Measurements from ENCODE around the gene SMS.

GRCh38 chrX:21963731-21964405 lies 23.4 kb downstream of the SMS start:
- TF ChIP-seq, protein P1, sequence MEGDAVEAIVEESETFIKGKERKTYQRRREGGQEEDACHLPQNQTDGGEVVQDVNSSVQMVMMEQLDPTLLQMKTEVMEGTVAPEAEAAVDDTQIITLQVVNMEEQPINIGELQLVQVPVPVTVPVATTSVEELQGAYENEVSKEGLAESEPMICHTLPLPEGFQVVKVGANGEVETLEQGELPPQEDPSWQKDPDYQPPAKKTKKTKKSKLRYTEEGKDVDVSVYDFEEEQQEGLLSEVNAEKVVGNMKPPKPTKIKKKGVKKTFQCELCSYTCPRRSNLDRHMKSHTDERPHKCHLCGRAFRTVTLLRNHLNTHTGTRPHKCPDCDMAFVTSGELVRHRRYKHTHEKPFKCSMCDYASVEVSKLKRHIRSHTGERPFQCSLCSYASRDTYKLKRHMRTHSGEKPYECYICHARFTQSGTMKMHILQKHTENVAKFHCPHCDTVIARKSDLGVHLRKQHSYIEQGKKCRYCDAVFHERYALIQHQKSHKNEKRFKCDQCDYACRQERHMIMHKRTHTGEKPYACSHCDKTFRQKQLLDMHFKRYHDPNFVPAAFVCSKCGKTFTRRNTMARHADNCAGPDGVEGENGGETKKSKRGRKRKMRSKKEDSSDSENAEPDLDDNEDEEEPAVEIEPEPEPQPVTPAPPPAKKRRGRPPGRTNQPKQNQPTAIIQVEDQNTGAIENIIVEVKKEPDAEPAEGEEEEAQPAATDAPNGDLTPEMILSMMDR (IDR thresholded peaks at IDR 0.05), result no peak
- peak in 1 of 4 donors; percentile 21 for TF ChIP-seq POLR2AphosphoS5 (IDR thresholded peaks at IDR 0.05)
